Epithelial cell of proximal tubule (primary cell): Measurements from ENCODE around the gene EVI5L. TPM values are rescaled to one million over a fixed set of nuclear protein-coding genes. Genes with fewer than 3 reads are reported as not detected.
"Not testable (repeated sequence)": the region's sequence is repeated elsewhere in the genome, so short reads cannot be mapped to it uniquely, and the experiment has no call there.

Experiments
- DNase-seq: peaks from one replicate; pipeline ENCODE4 v3.0.0-alpha.2; 2011; ENCODE audit warnings: low read depth
- H3K4me3 ChIP-seq: 2 replicates; pipeline ENCODE4 v1.5.1; 2011; ENCODE audit warnings: low read depth, mild to moderate bottlenecking, low read length
- CTCF ChIP-seq: conservative IDR thresholded peaks from 2 replicates; pipeline ENCODE4 v1.5.1; 2012; ENCODE audit warnings: low read depth, mild to moderate bottlenecking, low read length
- total RNA-seq: library from RNA; depleted of rRNA; stranded (reverse); fragments of >200 nt; gene quantifications from 2 replicates; pipeline ENCODE4 v1.2.3, GENCODE V29; 2015

The EVI5L gene
- total RNA-seq, 1 donor from 2014 or later = 9.3 TPM

GRCh38 chr19:7811989-7812388, 18.0 kb upstream of the EVI5L start:
- no peak for TF ChIP-seq CTCF
- no peak overlapping the region for H3K4me3 ChIP-seq
- no peak for DNase-seq

- TF ChIP-seq CTCF = no peak
- DNase-seq = no peak
- no peak overlapping the region for H3K4me3 ChIP-seq
Measured at GRCh38 chr19:7815325-7815724, 14.7 kb upstream of the EVI5L start.

GRCh38 chr19:7816040-7816439, 14.0 kb upstream of the EVI5L start:
- not testable (repeated sequence) for H3K4me3 ChIP-seq, DNase-seq

DNA sequence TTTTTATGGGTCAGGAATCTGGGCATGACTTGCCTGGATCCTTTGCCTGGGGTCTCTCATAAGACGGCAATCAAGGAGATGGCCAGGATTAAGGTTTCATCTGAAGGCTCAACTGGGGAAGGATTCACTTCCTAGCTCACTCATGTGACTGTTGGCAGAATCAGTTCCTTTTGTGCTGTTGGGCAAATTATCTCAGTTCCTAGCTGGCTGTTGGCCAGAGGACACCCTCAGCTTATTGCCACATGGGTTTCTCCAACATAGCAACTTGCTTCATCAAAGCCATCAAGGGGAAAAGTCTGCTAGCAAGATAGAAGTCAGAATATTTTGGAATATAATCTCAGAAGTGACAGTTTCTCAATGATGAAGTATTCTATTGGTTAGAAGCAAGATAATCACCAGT, 12.2 kb upstream of the EVI5L start:
- no peak overlapping the region for H3K4me3 ChIP-seq
- TF ChIP-seq CTCF = no peak
- no peak for DNase-seq

GRCh38 chr19:7818806-7819205, 11.2 kb upstream of the EVI5L start:
- H3K4me3 ChIP-seq = no peak overlapping the region
- no peak for TF ChIP-seq CTCF
- no peak for DNase-seq

GRCh38 chr19:7819337-7819736, 10.7 kb upstream of the EVI5L start:
- no peak overlapping the region for H3K4me3 ChIP-seq
- no peak for DNase-seq
- TF ChIP-seq CTCF = no peak

DNA sequence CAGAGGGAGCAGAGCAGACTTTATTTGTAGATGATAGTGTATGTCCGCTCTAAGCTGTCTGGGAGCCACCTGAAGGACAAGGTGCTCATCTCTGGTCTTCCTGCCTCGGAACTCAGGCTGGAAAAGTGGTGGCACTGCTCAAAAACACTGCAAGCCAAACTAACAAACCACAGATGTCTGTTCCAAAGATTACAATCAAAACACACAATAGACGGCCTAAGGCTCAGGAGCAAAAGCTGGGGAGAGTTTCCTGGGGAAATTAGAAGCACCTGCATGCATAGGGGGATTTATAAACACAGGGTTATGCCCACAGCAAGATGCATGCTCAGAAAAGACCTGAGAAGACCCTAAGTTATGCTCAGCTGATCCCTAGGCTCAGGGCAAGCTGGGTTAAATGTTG, 9.4 kb upstream of the EVI5L start:
- no peak for DNase-seq
- no peak overlapping the region for H3K4me3 ChIP-seq
- TF ChIP-seq CTCF = no peak
